Right lung (tissue), 5 donors: ENCODE data around the gene CD164L2. TPM values are rescaled to one million over a fixed set of nuclear protein-coding genes. Genes with fewer than 3 reads are reported as not detected.
A peak's percentile ranks its signal among the peaks of the same experiment; 100 is the strongest.

Experiments used
- DNase-seq, 2 donors: peaks; one replicate each; pipeline ENCODE4 v3.0.0-alpha.2; 2013
- polyA plus RNA-seq, 5 donors: library from polyadenylated mRNA; unstranded; fragments of 120-200 nt; gene quantifications; one replicate each; pipeline versions ENCODE4 v1.2.1 to v1.2.3, GENCODE V29; 2013; ENCODE audit warnings: inconsistent platforms in 1 of 5, low replicate concordance in 1 of 5; ENCODE audit not compliant: insufficient read length in 5 of 5, insufficient read depth in 1 of 5

CD164L2 gene
- polyA plus RNA-seq, 5 donors = 0.18 to 3.5 (median 1.6) TPM

GRCh38 chr1:27349784-27350662, 33.1 kb downstream of the CD164L2 start:
- peak in 1 of 2 donors; percentile 52 for DNase-seq

- no peak for DNase-seq
Measured at GRCh38 chr1:27348861-27349783, 34.0 kb downstream of the CD164L2 start.

- no peak for DNase-seq
Measured at GRCh38 chr1:27346991-27347624, 36.0 kb downstream of the CD164L2 start.

GRCh38 chr1:27346357-27346756, 36.8 kb downstream of the CD164L2 start:
- DNase-seq = no peak

GRCh38 chr1:27345272-27345671, 37.9 kb downstream of the CD164L2 start:
- DNase-seq = no peak

- no peak for DNase-seq
Measured at GRCh38 chr1:27343639-27344025, 39.5 kb downstream of the CD164L2 start.

GRCh38 chr1:27342778-27343638, 40.1 kb downstream of the CD164L2 start:
- no peak for DNase-seq

- DNase-seq = no peak
Measured at GRCh38 chr1:27342391-27342777, 40.7 kb downstream of the CD164L2 start.

GRCh38 chr1:27341525-27342252, 41.4 kb downstream of the CD164L2 start, which contains the start of gene SYTL1:
Gene SYTL1 (plus strand): TSS chr1:27342022. CDS start chr1:27345335, 3,313 bp downstream.
- DNase-seq = no peak

GRCh38 chr1:27339213-27339612, 43.9 kb downstream of the CD164L2 start:
- DNase-seq = no peak

GRCh38 chr1:27338751-27339150, 44.4 kb downstream of the CD164L2 start:
- no peak for DNase-seq

GRCh38 chr1:27336756-27337155, 46.4 kb downstream of the CD164L2 start:
- no peak for DNase-seq

GRCh38 chr1:27335506-27336422, 47.4 kb downstream of the CD164L2 start:
- DNase-seq = no peak

- DNase-seq = no peak
Measured at GRCh38 chr1:27333717-27334279, 49.3 kb downstream of the CD164L2 start.

GRCh38 chr1:27332536-27333281, 50.4 kb downstream of the CD164L2 start:
- DNase-seq = no peak

GRCh38 chr1:27331922-27332321, 51.2 kb downstream of the CD164L2 start:
- no peak for DNase-seq

- DNase-seq = no peak
Measured at GRCh38 chr1:27331426-27331825, 51.7 kb downstream of the CD164L2 start.

GRCh38 chr1:27330786-27331185, 52.3 kb downstream of the CD164L2 start:
- DNase-seq = no peak
